EL (cell line): Measurements from ENCODE around the gene MYF5.

Experiments
- DNase-seq: peaks from one replicate; pipeline ENCODE4 v3.0.0-alpha.2; 2016

Gene MYF5

DNA sequence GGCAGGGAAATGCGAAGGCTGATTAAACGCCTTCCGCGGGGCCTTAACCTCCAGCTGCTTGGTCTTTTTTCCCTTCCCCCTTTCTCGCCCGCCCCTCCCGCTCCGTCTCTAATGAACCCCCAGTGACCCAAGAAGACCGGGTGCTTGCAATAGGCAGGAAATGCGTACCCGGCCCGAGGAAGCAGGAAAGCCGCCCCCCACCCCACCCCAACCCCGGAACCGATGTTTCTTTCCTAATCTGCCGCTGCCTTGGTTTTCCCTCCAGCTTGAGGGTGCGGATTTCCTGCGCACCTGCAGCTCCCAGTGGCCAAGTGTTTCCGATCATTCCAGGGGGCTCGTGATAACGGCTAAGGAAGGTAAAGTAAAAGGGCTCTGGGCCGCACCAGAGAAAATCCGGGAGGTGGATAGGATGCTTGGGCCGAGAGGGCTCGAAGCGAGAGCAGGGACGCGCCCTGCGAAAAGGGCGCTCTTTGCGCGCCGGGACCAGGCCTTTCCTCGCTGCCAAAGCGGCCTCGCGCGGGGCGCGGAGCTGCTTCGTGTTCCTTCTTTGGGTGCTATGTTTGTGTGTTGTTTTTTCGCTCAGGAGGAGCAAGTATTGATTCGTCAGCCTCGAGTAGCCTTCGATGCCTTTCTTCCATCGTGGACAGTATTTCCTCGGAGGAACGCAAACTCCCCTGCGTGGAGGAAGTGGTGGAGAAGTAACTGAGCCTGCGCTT is 8.3 kb upstream of the MYF5 start:
- DNase-seq: no peak

DNA sequence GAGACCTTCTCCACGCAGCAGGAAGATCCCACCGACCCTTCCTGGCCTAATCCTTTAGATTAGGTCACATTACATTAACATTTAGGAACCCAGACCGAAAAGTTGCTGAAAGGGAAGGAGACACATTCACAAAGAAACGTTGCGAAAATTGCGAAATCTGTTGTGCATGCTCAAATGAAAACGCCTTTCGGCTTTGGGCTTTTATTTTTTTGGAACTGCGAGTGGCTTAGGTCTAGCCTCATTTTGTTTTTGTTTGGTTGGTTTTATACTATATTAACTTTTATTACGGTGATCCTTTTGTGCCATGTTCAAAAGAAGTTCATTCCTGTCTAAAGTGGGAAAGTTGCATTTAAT is 7.8 kb upstream of the MYF5 start:
- DNase-seq: no peak

GRCh38 chr12:80709811-80710726 is 6.6 kb upstream of the MYF5 start:
- no peak for DNase-seq

GRCh38 chr12:80710727-80711449 is 5.8 kb upstream of the MYF5 start:
- DNase-seq: no peak

GRCh38 chr12:80711866-80712265 is 4.8 kb upstream of the MYF5 start:
- no peak for DNase-seq

GRCh38 chr12:80712866-80713265 is 3.8 kb upstream of the MYF5 start:
- no peak for DNase-seq

DNA sequence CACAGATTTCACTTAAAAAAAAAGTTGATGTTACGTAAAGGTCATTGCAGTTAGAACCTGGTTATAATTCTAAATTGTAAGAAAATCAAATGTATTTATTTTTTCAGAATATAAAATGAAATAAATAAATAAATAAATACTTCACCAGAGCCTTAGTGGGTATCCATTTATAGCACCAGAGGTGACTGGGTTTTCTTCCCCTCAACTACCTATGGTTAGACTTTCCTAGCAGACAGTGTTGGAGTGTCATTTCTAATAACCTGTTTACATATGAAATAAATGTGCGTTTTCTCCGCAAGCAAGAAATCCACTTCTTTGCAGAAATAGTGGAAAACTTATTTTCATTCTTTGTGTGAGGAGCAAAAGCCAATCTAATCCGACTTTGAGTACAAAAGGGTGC is 3.3 kb upstream of the MYF5 start:
- DNase-seq: no peak

DNA sequence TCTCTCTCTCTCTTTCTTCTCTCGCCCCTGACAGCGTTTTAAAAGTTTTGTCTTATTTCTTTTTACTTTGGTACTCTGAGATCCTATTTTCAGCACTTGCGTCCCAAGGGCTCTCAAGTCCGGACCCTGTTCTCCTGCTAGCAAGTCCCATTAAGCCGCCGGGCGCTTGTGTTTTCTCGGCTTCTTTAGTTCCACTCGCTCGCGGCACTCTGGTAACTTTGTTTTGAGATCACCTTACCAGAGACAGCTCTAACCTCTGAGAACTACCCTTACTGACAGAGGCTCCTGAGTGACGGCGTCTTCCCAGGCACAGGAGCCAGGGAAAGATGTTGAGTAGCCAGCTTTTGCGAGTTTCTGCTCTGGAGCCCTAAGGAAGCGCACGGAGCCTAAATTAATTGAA is 2.7 kb upstream of the MYF5 start:
- DNase-seq: no peak

DNA sequence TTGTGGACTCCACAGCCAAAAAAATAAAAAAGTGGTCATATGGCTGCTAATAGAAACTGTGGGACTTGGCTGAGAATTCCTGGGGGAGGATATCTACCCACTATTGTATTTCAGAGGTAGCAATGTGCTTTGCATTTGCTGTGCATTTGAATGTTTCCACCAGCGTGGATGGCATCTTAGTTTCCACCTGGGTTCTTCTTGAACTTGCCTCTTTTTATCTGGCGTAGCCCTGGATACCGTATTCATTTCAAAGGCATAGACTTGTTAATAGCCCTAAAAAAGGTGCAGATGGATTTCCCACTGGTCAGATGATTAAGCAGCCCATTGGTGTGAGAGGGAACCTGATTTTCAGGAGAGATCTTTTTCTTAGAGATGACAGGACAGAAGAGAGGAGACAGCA is 1.9 kb upstream of the MYF5 start:
- no peak for DNase-seq

- DNase-seq: no peak
Observed at GRCh38 chr12:80715713-80716249, 931 bp upstream of the MYF5 start.

DNA sequence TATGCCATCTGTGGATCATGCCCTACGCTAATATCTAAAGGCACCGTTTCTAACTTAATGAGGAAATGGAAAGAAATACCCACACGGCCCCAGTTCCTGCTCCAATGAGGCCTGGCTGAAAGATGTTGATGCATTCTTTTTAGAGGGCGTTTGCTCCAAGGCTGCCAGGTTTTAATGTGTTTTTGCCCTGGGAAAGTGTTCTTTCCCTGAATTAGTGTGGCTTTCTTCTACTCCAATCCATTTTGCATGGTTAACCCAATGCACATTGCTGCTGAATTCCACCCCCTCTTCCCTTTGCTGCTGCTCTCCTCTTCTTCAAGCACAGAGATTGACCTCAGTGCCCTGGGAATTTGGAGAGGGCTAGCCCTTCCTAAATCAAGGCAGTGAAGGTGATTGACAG is 1.1 kb downstream of the MYF5 start:
- no peak for DNase-seq

- DNase-seq: no peak
Observed at GRCh38 chr12:80720516-80720915, 3.8 kb downstream of the MYF5 start.

DNA sequence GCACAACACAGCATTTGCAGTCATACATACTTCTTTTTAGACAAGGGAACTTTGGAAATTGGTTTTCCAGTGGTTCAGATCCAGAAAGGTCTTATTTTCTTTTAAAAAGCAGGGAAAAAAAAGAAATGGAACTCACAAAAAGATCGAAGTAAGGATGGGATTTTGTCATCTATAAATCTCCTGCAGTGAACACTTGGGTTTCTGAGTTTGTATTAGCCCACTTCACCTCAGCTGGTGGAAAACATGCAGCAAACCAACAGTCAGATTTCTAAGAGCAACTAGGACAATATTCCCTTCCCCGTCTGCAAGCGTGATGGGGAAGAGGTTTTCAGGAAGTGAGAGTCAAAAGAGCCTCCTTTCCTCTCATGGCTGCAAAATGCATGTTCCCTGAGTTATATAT is 4.6 kb downstream of the MYF5 start:
- DNase-seq: no peak

GRCh38 chr12:80745851-80746505 is 29.3 kb downstream of the MYF5 start:
- no peak for DNase-seq

- no peak for DNase-seq
Observed at GRCh38 chr12:80747800-80748199, 31.1 kb downstream of the MYF5 start.

- no peak for DNase-seq
Observed at GRCh38 chr12:80749456-80749855, 32.7 kb downstream of the MYF5 start.

DNA sequence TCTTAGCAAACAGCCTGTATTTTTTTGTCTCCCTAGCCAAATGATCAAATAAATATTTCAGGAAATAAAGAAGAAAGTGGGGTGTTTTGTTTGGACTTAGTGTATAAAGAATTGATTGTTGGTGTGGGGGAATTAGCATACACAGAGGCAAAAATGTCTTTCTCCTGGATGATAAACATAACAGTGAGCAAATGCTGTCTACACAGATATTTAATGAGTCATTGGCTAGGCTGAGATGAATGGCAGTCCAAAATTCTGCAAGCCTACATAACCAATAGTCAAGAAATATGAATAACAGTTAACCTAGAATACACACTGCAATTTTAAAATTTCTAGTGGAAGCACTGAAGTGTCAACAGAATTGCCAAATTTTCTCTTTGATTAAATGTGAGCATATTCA is 35.8 kb downstream of the MYF5 start:
- peak; percentile 34 for DNase-seq

GRCh38 chr12:80754274-80754673 is 37.6 kb downstream of the MYF5 start:
- DNase-seq: no peak

DNA sequence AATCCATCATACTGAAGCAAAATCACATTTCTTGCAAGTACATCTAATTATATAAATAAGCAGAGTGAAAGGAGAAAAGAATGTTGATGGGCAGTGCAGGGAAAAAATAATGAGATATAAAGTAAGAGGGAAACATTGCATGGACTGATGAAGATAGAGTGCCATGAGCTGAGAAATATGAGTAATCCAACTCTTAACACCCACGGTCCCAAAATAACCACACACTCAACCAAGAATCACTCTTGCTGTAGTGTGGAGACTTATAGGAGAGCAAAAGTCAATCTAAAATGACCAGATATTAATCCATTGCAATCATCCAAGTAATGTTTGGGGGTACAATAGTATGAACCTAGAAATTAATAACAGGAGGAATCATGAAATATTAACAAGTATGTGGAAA is 40.2 kb downstream of the MYF5 start:
- DNase-seq: peak; percentile 27

DNA sequence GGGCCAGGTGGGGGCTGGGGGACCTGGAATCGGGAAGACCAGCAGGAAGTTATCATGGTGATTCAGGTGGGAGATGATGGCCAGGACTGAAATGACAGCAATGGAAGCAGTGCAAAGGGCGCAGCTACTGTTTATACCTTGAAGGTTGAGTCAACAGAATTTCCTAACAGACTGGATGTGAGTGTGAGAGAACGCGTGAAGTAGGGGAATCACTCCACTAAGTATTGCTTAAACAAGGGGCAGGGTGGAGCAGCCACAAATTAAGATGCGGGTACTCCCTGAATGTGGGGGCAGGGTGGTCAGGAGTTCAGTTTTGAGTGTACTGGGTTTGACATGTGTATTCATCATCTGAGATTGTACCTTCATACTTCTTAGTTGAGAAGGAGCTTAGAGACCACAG is 45.1 kb downstream of the MYF5 start:
- no peak for DNase-seq

GRCh38 chr12:80763874-80764273 is 47.2 kb downstream of the MYF5 start:
- peak; percentile 70 for DNase-seq

DNA sequence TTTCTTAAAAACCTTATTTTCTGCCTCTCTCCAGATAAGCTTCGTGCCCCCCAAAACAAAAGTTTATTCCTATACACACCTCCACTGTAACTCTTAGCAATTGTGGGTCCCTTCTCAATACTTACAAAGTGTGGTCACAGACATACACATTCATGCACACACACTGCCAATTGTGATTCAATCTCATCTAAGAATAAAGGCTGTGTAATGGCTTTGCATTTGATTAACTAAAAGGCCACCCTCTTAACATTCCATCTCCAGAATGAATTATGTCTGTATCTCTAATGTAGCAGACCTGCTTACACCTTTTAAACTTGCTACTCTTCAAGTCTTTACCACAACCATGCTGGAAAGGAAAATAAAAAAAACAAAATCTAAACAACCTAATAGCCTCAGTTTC is 49.5 kb downstream of the MYF5 start:
- no peak for DNase-seq

DNA sequence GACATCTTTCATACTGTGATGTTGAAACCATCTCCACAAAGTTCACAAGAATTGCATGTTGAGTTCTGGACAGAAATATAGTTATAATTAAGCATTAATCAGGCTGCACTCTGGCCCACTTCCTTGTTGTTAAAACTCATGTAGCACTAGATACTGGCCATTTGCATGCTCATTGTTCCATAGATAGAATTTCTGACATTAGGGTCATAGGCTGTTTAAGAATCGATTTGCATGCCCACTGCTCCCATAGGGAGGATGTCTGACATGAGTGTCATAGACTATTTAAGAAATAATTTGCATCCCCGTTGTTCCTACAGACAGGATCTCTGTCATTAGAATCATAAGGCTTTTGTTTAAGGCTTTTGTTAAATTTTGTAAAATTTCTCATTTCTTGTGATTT is 50.2 kb downstream of the MYF5 start:
- DNase-seq: no peak
